GM23338 (cell line): ENCODE measurements around the gene BID. TPM values are rescaled to one million over a fixed set of nuclear protein-coding genes. Genes with fewer than 3 reads are reported as not detected.

Experiments used
- ATAC-seq: fragments of 200-7000 bp; cut with Tn5 transposase; 3 replicates; pipeline ENCODE4 v1.9.1; 2020
- DNase-seq: peaks from one replicate; pipeline ENCODE4 v3.0.0-alpha.2; 2015; ENCODE audit warnings: low spot score
- H2AFZ ChIP-seq: fragments of 200-600 bp; sonication (generic); 2 replicates; pipeline ENCODE4 v1.8.0; 2016; ENCODE audit warnings: antibody characterized with exemption, mild to moderate bottlenecking, moderate library complexity
- H3F3A ChIP-seq: fragments of 200-600 bp; sonication (generic); replicated peaks from 2 replicates; pipeline ENCODE4 v1.8.0; 2017; ENCODE audit warnings: antibody characterized with exemption, mixed run types, low read depth
- H3K27ac ChIP-seq: fragments of 200-600 bp; sonication (generic); 2 replicates; pipeline ENCODE4 v1.6.1; 2016; ENCODE audit warnings: low read depth
- H3K27me3 ChIP-seq: fragments of 200-600 bp; sonication (generic); 2 replicates; pipeline ENCODE4 v1.8.0; 2016; ENCODE audit warnings: mild to moderate bottlenecking, mixed run types, moderate library complexity; ENCODE audit not compliant: insufficient read depth
- H3K36me3 ChIP-seq: fragments of 200-600 bp; sonication (generic); 2 replicates; pipeline ENCODE4 v1.8.0; 2016; ENCODE audit warnings: mild to moderate bottlenecking; ENCODE audit not compliant: insufficient read depth
- H3K4me1 ChIP-seq: fragments of 200-600 bp; sonication (generic); 2 replicates; pipeline ENCODE4 v1.8.0; 2016; ENCODE audit warnings: mild to moderate bottlenecking, moderate library complexity; ENCODE audit not compliant: insufficient read depth
- H3K4me2 ChIP-seq: fragments of 200-600 bp; sonication (generic); 2 replicates; pipeline ENCODE4 v1.7.1; 2017; ENCODE audit warnings: mixed run types
- H3K4me3 ChIP-seq: fragments of 200-600 bp; sonication (generic); 2 replicates; pipeline ENCODE4 v1.6.1; 2016; ENCODE audit warnings: mixed run types
- H3K79me2 ChIP-seq: fragments of 200-600 bp; sonication (generic); replicated peaks from 2 replicates; pipeline ENCODE4 v1.8.0; 2017; ENCODE audit warnings: mild to moderate bottlenecking; ENCODE audit not compliant: insufficient read depth
- H3K9me2 ChIP-seq: fragments of 200-600 bp; sonication (generic); 2 replicates; pipeline ENCODE4 v1.8.0; 2017; ENCODE audit not compliant: insufficient read depth
- H4K20me1 ChIP-seq: fragments of 200-600 bp; sonication (generic); replicated peaks from 2 replicates; pipeline ENCODE4 v1.8.0; 2017; ENCODE audit warnings: mild to moderate bottlenecking; ENCODE audit not compliant: insufficient read depth
- H3K27ac Mint-ChIP-seq: 2 replicates; pipeline ENCODE4 v1.8.0; 2020; ENCODE audit warnings: inconsistent platforms, mild to moderate bottlenecking, moderate library complexity, mixed read lengths
- H3K27me3 Mint-ChIP-seq: 3 replicates; pipeline ENCODE4 v1.8.0; 2022; ENCODE audit warnings: low read depth, mild to moderate bottlenecking, moderate library complexity, mixed read lengths, inconsistent platforms; ENCODE audit not compliant: insufficient read depth, poor library complexity
- H3K36me3 Mint-ChIP-seq: 3 replicates; pipeline ENCODE4 v1.8.0; 2021; ENCODE audit warnings: low read depth, mild to moderate bottlenecking, inconsistent platforms, moderate library complexity, mixed read lengths
- H3K4me1 Mint-ChIP-seq: 3 replicates; pipeline ENCODE4 v1.8.0; 2020; ENCODE audit warnings: mild to moderate bottlenecking, inconsistent platforms, mixed read lengths
- H3K4me3 Mint-ChIP-seq: 3 replicates; pipeline ENCODE4 v1.8.0; 2021; ENCODE audit warnings: moderate library complexity, mild to moderate bottlenecking, inconsistent platforms, mixed read lengths
- H3K9me3 Mint-ChIP-seq: 3 replicates; pipeline ENCODE4 v1.8.0; 2020; ENCODE audit warnings: moderate library complexity, mild to moderate bottlenecking, inconsistent platforms, mixed read lengths
- CREB1 ChIP-seq: fragments of 250-450 bp; sonication (Bioruptor Pico); IDR thresholded peaks from 2 replicates; pipeline ENCODE4 v1.5.0; 2020; ENCODE audit warnings: low read depth, mild to moderate bottlenecking, moderate library complexity
- EZH2 ChIP-seq: fragments of 200-600 bp; sonication (generic); IDR thresholded peaks from one replicate; pipeline ENCODE4 v1.8.0; 2017; ENCODE audit warnings: antibody characterized with exemption, mild to moderate bottlenecking, low read depth; ENCODE audit not compliant: unreplicated experiment
- POLR2AphosphoS5 ChIP-seq: IDR thresholded peaks from 2 replicates; pipeline ENCODE4 v1.6.1; 2016; ENCODE audit warnings: antibody characterized with exemption, low read depth
- ZNF114 ChIP-seq: fragments of 250-450 bp; sonication (Bioruptor Pico); IDR thresholded peaks from 2 replicates; pipeline ENCODE4 v1.5.0; 2020; ENCODE audit warnings: mild to moderate bottlenecking, moderate library complexity
- ZNF331 ChIP-seq: fragments of 250-450 bp; sonication (Bioruptor Pico); IDR thresholded peaks from 2 replicates; pipeline ENCODE4 v1.5.0; 2020; ENCODE audit warnings: low read depth, mild to moderate bottlenecking, moderate library complexity
- polyA plus RNA-seq: library from polyadenylated mRNA; unstranded; fragments of >200 nt; fragmentation: Nextera tagmentation; extraction: Ambion mirVana; gene quantifications from 2 replicates; pipeline ENCODE4 v1.2.1, GENCODE V29; 2016
- total RNA-seq: library from RNA; depleted of rRNA; stranded (reverse); fragments of >200 nt; shearing (Covaris generic); gene quantifications from 2 replicates; pipeline ENCODE4 v1.2.3, GENCODE V29; 2014
- TF ChIP-seq, protein P1 (sequence below): IDR thresholded peaks from one replicate; pipeline ENCODE4 v1.6.1; 2018; ENCODE audit warnings: antibody characterized with exemption; ENCODE audit not compliant: unreplicated experiment
- TF ChIP-seq, protein P2 (sequence below), 2 experiments: fragments of 200-600 bp in 1 of 2; sonication (generic) in 1 of 2; conservative IDR thresholded peaks; 2 replicates each; pipeline versions ENCODE4 v1.5.1 to v1.6.1; 2016 to 2017; ENCODE audit warnings: antibody characterized with exemption in 2 of 2, low read depth in 2 of 2, mild to moderate bottlenecking in 2 of 2, moderate library complexity in 1 of 2

BID gene
- total and polyA plus RNA-seq, 2 experiments from 2014 or later: 65.1 to 125 TPM

DNA sequence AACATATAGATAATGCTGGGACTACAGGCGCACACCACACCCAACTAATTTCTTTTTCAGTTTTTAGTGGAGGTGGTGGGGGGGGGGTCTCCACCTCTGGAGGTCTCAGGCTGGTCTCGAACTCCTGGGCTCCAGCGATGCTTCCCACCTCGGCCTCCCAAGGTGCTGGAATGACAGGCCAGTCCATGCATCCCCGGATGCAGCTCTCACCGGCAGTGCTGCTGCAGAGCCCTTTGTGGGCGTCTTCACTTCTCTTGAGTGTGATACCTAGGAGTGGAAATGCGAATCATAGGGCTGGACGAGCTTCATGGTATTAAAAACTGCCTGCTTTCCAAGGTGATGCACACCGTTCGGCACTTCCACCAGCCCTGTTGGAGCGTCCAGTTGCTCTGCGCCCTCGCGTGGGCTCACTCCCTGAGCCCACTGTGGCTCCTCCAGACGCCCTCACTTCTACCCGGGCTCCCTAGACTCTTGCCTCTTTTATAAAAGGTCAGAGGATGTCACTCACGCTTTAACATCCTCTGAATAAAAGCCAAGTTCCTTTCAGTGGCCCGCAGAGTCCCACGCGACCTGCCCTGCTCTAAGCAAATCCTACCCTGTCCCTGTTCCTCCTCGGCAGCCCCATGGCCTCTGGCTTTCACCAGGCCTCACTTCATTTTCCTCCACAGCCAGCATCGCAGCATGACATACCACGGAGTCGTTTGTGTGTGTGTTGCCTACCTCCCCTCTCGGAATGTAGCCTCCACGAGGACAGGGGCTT, 837 bp upstream of the BID start:
- peaks cover 35% of the 10 kb centered on the region for H3K79me2 ChIP-seq
- H3K27ac ChIP-seq: no peak overlapping the region
- H3K4me1 ChIP-seq: peaks cover 14% of the 10 kb centered on the region
- H3K27ac Mint-ChIP-seq: no peak overlapping the region
- H3F3A ChIP-seq: 0 out of 2 replicates have a peak, but pooled peaks cover 5% of the 10 kb centered on the region
- H4K20me1 ChIP-seq: no peaks in the 10 kb centered on the region
- no peaks in the 10 kb centered on the region for H3K36me3 ChIP-seq
- H3K4me3 ChIP-seq: peak overlapping the region; percentile 65
- peaks cover 4% of the 10 kb centered on the region for H3K9me3 Mint-ChIP-seq
- no peaks in the 10 kb centered on the region; the same call in 1 of the 3 replicates for H3K36me3 Mint-ChIP-seq
- H3K27me3 ChIP-seq: 0 out of 2 replicates have a peak, but pooled peaks cover 3% of the 10 kb centered on the region
- H3K4me3 Mint-ChIP-seq: peak overlapping the region; percentile 67
- no peak for ATAC-seq
- TF ChIP-seq ZNF114 (CRISPR knock-in tag) (no peak), EZH2 (no peak), CREB1 (no peak)
- TF ChIP-seq, protein P1, sequence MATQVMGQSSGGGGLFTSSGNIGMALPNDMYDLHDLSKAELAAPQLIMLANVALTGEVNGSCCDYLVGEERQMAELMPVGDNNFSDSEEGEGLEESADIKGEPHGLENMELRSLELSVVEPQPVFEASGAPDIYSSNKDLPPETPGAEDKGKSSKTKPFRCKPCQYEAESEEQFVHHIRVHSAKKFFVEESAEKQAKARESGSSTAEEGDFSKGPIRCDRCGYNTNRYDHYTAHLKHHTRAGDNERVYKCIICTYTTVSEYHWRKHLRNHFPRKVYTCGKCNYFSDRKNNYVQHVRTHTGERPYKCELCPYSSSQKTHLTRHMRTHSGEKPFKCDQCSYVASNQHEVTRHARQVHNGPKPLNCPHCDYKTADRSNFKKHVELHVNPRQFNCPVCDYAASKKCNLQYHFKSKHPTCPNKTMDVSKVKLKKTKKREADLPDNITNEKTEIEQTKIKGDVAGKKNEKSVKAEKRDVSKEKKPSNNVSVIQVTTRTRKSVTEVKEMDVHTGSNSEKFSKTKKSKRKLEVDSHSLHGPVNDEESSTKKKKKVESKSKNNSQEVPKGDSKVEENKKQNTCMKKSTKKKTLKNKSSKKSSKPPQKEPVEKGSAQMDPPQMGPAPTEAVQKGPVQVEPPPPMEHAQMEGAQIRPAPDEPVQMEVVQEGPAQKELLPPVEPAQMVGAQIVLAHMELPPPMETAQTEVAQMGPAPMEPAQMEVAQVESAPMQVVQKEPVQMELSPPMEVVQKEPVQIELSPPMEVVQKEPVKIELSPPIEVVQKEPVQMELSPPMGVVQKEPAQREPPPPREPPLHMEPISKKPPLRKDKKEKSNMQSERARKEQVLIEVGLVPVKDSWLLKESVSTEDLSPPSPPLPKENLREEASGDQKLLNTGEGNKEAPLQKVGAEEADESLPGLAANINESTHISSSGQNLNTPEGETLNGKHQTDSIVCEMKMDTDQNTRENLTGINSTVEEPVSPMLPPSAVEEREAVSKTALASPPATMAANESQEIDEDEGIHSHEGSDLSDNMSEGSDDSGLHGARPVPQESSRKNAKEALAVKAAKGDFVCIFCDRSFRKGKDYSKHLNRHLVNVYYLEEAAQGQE: no peak
- H3K27me3 Mint-ChIP-seq: peaks cover 15% of the 10 kb centered on the region
- DNase-seq: no peak
- H2AFZ ChIP-seq: peak overlapping the region; percentile 90
- no peaks in the 10 kb centered on the region for H3K9me2 ChIP-seq
- H3K4me2 ChIP-seq: peak overlapping the region; percentile 90
- peaks cover 36% of the 10 kb centered on the region for H3K4me1 Mint-ChIP-seq

DNA sequence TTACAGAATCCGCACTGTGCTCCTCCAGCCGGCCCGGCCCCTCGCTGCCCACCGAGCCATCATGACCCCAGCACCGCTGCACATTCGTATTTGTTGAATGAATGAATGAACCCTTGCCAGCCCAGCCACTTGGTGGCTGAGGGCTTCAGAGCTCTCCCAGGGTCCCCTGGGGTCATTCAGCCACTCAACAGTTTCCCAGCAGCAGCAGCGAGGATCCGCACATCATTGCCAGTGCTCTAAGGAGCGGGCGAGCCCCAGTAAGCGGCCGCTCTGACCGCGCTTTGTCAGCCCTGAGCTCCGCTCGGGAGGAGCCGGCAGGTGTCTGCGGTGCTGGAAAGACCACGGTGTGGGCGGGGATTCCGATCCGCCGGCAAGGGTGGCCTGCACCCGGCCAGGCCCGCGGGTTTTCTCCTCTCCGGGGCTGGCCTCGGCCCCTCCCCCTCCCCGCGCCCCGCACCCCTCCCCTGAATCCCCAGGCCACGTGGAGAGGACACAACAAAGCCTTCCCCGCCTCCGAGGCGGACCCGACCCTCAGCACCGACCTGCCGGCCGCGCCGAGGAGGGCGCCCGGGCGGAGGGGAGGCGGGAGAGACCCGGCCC, 563 bp downstream of the BID start:
- Histone ChIP-seq H3K4me2 (peak overlapping the region; percentile 90), H3K9me2 (no peaks in the 10 kb centered on the region), H3F3A (0 out of 2 replicates have a peak, but pooled peaks cover 5% of the 10 kb centered on the region), H3K4me3 (peak overlapping the region; percentile 65), H3K27ac (no peak overlapping the region), H3K27me3 (0 out of 2 replicates have a peak, but pooled peaks cover 3% of the 10 kb centered on the region), H3K36me3 (no peaks in the 10 kb centered on the region), H3K79me2 (peaks cover 39% of the 10 kb centered on the region), H4K20me1 (no peaks in the 10 kb centered on the region), H3K4me1 (peaks cover 14% of the 10 kb centered on the region), H2AFZ (peak overlapping the region; percentile 72; the same call in 1 of the 2 replicates)
- peak; percentile 77 for ATAC-seq
- peak; percentile 83 for DNase-seq
- peaks cover 27% of the 10 kb centered on the region for H3K4me1 Mint-ChIP-seq
- peak overlapping the region; percentile 86 for H3K27ac Mint-ChIP-seq
- no peaks in the 10 kb centered on the region; the same call in 1 of the 3 replicates for H3K36me3 Mint-ChIP-seq
- no peaks in the 10 kb centered on the region; the same call in 1 of the 3 replicates for H3K9me3 Mint-ChIP-seq
- peaks cover 13% of the 10 kb centered on the region for H3K27me3 Mint-ChIP-seq
- peak overlapping the region; percentile 86 for H3K4me3 Mint-ChIP-seq
- TF ChIP-seq, protein P2, sequence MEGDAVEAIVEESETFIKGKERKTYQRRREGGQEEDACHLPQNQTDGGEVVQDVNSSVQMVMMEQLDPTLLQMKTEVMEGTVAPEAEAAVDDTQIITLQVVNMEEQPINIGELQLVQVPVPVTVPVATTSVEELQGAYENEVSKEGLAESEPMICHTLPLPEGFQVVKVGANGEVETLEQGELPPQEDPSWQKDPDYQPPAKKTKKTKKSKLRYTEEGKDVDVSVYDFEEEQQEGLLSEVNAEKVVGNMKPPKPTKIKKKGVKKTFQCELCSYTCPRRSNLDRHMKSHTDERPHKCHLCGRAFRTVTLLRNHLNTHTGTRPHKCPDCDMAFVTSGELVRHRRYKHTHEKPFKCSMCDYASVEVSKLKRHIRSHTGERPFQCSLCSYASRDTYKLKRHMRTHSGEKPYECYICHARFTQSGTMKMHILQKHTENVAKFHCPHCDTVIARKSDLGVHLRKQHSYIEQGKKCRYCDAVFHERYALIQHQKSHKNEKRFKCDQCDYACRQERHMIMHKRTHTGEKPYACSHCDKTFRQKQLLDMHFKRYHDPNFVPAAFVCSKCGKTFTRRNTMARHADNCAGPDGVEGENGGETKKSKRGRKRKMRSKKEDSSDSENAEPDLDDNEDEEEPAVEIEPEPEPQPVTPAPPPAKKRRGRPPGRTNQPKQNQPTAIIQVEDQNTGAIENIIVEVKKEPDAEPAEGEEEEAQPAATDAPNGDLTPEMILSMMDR (conservative IDR thresholded peaks at IDR 0.05; ENCODE audit: low read depth in 2 of 2): no peak
- TF ChIP-seq ZNF331 (CRISPR knock-in tag): no peak
- TF ChIP-seq, protein P1: no peak
- TF ChIP-seq POLR2AphosphoS5: 0 out of 2 replicates have a peak, but pooled peaks have one; percentile 15
